Activated CD4-positive, alpha-beta T cell treated with anti-CD3 and anti-CD28 coated beads for 36 hours (primary cell): ENCODE data around the gene FZD1. TPM values are rescaled to one million over a fixed set of nuclear protein-coding genes. Genes with fewer than 3 reads are reported as not detected.

Experiments used
- ATAC-seq: fragments of 200-7000 bp; cut with Tn5 transposase; one replicate; pipeline ENCODE4 v1.10.0; 2021; ENCODE audit warnings: mild to moderate bottlenecking, moderate library complexity
- CTCF ChIA-PET: fragments of 350-600 bp; sonication (Branson Sonifier 250); formaldehyde crosslinking; loops from one replicate; lab custom pipeline; 2021; ENCODE audit warnings: antibody characterized with exemption; lab: Charles Lee
- POLR2A ChIA-PET: fragments of 350-600 bp; sonication (Branson Sonifier 250); formaldehyde crosslinking; loops from one replicate; lab custom pipeline; 2021; ENCODE audit warnings: antibody characterized with exemption, inconsistent platforms; lab: Charles Lee
- DNase-seq: peaks from one replicate; pipeline ENCODE4 v3.0.0-alpha.2; 2020
- H3K27ac Mint-ChIP-seq: one replicate; pipeline ENCODE4 v1.8.0; 2021; ENCODE audit warnings: mixed read lengths
- H3K27me3 Mint-ChIP-seq: one replicate; pipeline ENCODE4 v1.8.0; 2021; ENCODE audit warnings: mixed read lengths
- H3K36me3 Mint-ChIP-seq: one replicate; pipeline ENCODE4 v1.8.0; 2021; ENCODE audit warnings: low read depth, mixed read lengths
- H3K4me1 Mint-ChIP-seq: one replicate; pipeline ENCODE4 v1.8.0; 2021; ENCODE audit warnings: mixed read lengths
- H3K4me3 Mint-ChIP-seq: one replicate; pipeline ENCODE4 v1.8.0; 2021; ENCODE audit warnings: mild to moderate bottlenecking, moderate library complexity, mixed read lengths
- H3K9me3 Mint-ChIP-seq: one replicate; pipeline ENCODE4 v1.8.0; 2021; ENCODE audit warnings: low read depth, mixed read lengths
- intact Hi-C, 2 experiments: fragments of 100-400 bp; cut with DNase I in 1 of 2; cut with micrococcal nuclease in 1 of 2; formaldehyde crosslinking; loops; one replicate each; pipeline versions ENCODE4 v1.14.2 to v1.15.1; 2022 to 2024; cut with DNase I, micrococcal nuclease
- total RNA-seq, 2 experiments: library from RNA; stranded (reverse); gene quantifications; one replicate each; pipeline ENCODE4 v1.2.3, GENCODE V29; 2021

Gene FZD1
- total RNA-seq, result under 1 TPM; 0.47 to 0.69 TPM

DNA sequence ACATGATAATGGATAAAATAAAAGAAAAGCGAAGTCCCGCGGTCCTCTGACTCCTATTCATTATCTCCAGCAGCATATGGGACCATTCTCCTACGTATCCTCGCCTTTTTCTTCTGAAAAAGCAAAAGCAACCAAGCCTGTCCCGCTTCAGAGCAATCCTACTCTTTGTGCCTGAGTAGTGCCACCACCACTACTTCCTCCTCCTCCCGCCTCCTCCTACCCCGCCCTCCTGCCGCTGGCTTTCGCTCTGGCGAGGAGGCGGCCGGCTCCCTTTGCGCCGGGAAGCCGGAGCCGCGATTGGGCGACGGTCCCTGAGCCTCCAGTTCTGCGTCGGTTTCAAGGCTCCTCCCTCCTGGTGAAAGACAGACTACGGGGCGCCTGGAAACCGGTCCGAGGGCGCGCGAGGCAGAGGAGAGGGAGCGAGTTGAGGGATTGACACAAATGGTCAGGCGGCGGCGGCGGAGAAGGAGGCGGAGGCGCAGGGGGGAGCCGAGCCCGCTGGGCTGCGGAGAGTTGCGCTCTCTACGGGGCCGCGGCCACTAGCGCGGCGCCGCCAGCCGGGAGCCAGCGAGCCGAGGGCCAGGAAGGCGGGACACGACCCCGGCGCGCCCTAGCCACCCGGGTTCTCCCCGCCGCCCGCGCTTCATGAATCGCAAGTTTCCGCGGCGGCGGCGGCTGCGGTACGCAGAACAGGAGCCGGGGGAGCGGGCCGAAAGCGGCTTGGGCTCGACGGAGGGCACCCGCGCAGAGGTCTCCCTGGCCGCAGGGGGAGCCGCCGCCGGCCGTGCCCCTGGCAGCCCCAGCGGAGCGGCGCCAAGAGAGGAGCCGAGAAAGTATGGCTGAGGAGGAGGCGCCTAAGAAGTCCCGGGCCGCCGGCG is at the start of gene FZD1:
Gene FZD1 (plus strand): TSS at position 388 of the 878 bp plus-strand sequence. CDS start 448 bp downstream, at position 836.
- Mint-ChIP-seq H3K36me3 (no peaks in the 10 kb centered on the region), H3K27me3 (peaks cover 41% of the 10 kb centered on the region), H3K4me3 (peak within 1 kb of the TSS; percentile 76), H3K9me3 (no peaks in the 10 kb centered on the region), H3K27ac (peak within 1 kb of the TSS; percentile 65), H3K4me1 (peaks cover 8% of the 10 kb centered on the region)
- ChIA-PET POLR2A (no interaction called here), CTCF (no interaction called here)
- peak; percentile 90 for ATAC-seq
- intact Hi-C loops, result loop anchor here (2.0 to 10.0 kb wide), 6 partner anchors 175 to 1181 kb away; partner anchors contain the start of genes CDK14 (in 1 of the 2), GATAD1 (in 1 of the 2), GTPBP10 (in 1 of the 2) and MTERF1 (in 1 of the 2)
- DNase-seq, result peak; percentile 89

DNA sequence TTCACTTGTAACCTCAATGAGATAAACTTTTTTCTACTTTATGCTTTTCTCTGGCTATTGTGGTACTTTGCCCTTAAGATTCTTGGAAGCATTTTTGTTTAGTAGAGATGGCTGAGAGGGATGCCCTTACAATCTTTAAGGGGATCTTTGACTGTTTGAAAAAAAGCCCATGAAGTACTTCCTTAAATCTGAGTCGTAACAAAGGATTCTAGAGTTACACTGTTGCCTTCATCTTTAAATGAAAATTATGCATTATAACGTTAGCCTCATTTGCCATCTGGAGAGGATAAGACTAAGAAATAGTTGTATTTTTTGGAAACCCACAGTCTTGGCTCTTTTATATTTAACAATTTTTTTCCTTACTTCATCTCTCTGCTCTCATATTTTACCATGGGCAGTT is 37.8 kb upstream of the FZD1 start:
- H3K27ac Mint-ChIP-seq, result no peak overlapping the region
- CTCF ChIA-PET, result no interaction called here
- peaks cover 3% of the 10 kb centered on the region for H3K4me1 Mint-ChIP-seq
- H3K9me3 Mint-ChIP-seq, result no peaks in the 10 kb centered on the region
- intact Hi-C loops, result no loop called here
- DNase-seq (no peak), ATAC-seq (no peak)
- POLR2A ChIA-PET, result no interaction called here
- H3K36me3 Mint-ChIP-seq, result no peaks in the 10 kb centered on the region
- H3K4me3 Mint-ChIP-seq, result no peak overlapping the region
- H3K27me3 Mint-ChIP-seq, result no peaks in the 10 kb centered on the region

DNA sequence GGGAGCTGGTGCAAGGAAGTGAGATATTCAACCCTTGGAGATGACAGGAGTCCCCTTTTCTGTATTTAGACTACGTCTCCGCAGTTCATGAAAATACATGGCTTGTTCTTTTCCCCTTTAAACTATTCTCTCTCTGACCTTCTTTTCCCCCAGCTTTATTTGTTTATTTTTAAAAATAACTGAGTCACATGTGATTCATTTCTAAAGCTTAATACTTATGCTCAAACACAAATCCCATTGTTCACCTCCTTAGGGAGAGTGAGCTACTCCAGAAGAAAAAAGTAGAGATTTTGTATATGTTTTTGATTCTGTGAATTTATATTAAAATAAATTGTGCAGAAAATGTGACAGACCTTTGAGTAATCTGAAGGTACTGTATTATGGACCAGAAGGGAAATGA is 35.9 kb upstream of the FZD1 start:
- ChIA-PET CTCF (interaction anchor here (0.7 kb wide), 1 partner anchor 32 kb away, joined by 3 read pairs; no protein-coding TSS in a partner anchor), POLR2A (no interaction called here)
- Mint-ChIP-seq H3K27ac (no peak overlapping the region), H3K4me1 (peaks cover 3% of the 10 kb centered on the region), H3K9me3 (no peaks in the 10 kb centered on the region), H3K36me3 (no peaks in the 10 kb centered on the region), H3K27me3 (no peaks in the 10 kb centered on the region), H3K4me3 (no peak overlapping the region)
- intact Hi-C loops, result no loop called here
- ATAC-seq, result no peak
- DNase-seq, result no peak

DNA sequence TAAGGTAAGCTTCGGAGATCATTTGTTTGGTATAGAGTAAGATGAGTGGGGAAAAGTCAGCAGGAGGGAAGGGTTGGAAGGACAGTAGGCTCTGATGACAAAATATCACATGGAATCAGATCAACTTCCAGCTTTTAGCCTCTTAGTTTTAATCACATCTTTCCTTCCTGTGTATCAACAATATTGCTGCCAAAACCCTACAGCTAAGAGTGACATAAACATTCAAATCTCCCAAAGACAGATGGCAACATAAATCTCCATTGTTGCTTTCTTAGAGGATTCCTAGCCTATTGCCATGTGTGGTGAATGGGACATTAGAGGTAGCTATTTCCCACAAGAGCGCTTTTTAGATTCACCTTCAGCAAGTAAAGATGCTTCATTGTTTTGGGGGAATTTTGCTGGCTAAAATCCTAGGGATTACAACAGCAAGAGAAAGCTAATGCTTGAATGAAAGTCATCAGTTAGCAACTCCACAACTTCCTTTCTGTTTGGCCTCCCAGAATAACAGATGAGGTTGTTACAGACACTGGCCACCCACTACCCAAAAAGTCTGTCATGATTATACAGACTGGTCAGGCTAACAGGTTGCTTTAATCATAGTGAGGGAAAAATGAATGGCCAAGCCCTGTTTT is 35.2 kb upstream of the FZD1 start:
- Mint-ChIP-seq H3K4me1 (peaks cover 3% of the 10 kb centered on the region), H3K27me3 (no peaks in the 10 kb centered on the region), H3K27ac (no peak overlapping the region), H3K4me3 (no peak overlapping the region), H3K9me3 (no peaks in the 10 kb centered on the region), H3K36me3 (no peaks in the 10 kb centered on the region)
- ATAC-seq, result no peak
- ChIA-PET POLR2A (no interaction called here), CTCF (no interaction called here)
- intact Hi-C loops, result no loop called here
- DNase-seq, result no peak

DNA sequence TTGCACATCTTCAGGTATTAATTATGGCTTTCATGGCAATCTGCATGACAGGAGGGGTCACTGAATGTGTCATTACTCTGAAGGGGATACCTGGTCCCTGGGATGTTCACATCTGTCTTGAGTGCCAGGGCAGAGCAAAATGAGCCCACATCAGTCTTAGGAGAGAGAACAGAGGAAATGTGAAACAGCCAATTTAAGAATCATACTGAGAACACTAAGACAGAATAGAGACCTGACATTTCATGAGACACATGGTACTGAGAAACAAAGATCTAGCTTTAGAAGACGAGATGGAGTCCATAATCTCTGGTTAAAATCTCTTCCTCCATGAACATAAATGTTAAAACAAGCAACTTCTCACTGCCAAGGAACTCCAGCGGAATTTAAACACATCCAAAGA is 34.1 kb upstream of the FZD1 start:
- CTCF ChIA-PET, result no interaction called here
- intact Hi-C loops, result no loop called here

DNA sequence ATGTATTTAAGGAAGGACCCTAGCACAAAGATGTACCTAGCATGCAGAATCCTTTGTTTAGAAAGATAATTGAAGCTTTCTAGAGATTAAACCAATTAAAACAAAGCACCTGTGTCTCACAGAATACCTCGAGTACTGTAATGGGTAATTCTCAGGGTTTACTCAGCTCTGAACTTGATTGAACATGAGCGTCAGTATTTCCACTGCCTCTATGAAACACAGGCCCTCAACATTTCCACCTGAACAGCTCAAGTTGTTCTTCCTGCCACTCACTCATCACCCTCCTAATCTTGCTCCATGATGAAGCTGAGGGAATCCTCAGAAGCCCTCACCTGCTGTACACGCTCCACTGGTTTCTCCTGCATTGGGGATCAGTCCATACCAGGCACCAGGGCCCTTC is 33.7 kb upstream of the FZD1 start:
- CTCF ChIA-PET, result no interaction called here
- intact Hi-C loops, result no loop called here
- DNase-seq, result peak; percentile 8
- POLR2A ChIA-PET, result no interaction called here
- H3K9me3 Mint-ChIP-seq, result no peaks in the 10 kb centered on the region
- peak overlapping the region; percentile 21 for H3K27ac Mint-ChIP-seq
- H3K27me3 Mint-ChIP-seq, result no peaks in the 10 kb centered on the region
- no peaks in the 10 kb centered on the region for H3K36me3 Mint-ChIP-seq
- peak; percentile 83 for ATAC-seq
- H3K4me1 Mint-ChIP-seq, result peaks cover 3% of the 10 kb centered on the region
- H3K4me3 Mint-ChIP-seq, result no peak overlapping the region

More for the DNA sequence above, 34.1 kb upstream of the FZD1 start:
- Mint-ChIP-seq H3K36me3 (no peaks in the 10 kb centered on the region), H3K9me3 (no peaks in the 10 kb centered on the region), H3K4me1 (peaks cover 3% of the 10 kb centered on the region), H3K27ac (peak overlapping the region; percentile 18), H3K4me3 (no peak overlapping the region), H3K27me3 (no peaks in the 10 kb centered on the region)
- DNase-seq (no peak), ATAC-seq (peak; percentile 42)
- POLR2A ChIA-PET, result no interaction called here

DNA sequence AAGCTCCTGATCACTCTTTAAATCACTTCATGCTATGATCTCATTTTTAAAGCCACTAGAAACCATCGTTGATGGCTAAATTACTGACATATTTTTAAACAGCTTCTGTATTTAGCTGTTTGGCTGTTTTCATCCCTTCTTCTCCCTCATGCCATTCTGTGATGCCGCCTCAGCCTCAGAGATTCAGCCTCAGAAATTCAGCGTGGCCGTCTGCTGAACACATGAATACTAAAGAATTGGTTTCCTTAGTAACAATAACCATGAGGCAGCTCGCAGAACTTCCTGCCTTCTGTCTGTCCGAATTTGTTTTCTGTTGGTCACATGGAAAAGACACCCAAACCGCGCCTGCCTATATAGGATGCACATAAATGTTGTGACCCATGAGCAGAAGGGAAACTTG is 31.0 kb upstream of the FZD1 start:
- ATAC-seq (no peak), DNase-seq (no peak)
- H3K4me3 Mint-ChIP-seq, result no peak overlapping the region
- ChIA-PET CTCF (no interaction called here), POLR2A (no interaction called here)
- peaks cover 3% of the 10 kb centered on the region for H3K4me1 Mint-ChIP-seq
- H3K27ac Mint-ChIP-seq, result no peak overlapping the region
- intact Hi-C loops, result no loop called here
- H3K27me3 Mint-ChIP-seq, result no peaks in the 10 kb centered on the region
- H3K36me3 Mint-ChIP-seq, result no peaks in the 10 kb centered on the region
- H3K9me3 Mint-ChIP-seq, result no peaks in the 10 kb centered on the region

DNA sequence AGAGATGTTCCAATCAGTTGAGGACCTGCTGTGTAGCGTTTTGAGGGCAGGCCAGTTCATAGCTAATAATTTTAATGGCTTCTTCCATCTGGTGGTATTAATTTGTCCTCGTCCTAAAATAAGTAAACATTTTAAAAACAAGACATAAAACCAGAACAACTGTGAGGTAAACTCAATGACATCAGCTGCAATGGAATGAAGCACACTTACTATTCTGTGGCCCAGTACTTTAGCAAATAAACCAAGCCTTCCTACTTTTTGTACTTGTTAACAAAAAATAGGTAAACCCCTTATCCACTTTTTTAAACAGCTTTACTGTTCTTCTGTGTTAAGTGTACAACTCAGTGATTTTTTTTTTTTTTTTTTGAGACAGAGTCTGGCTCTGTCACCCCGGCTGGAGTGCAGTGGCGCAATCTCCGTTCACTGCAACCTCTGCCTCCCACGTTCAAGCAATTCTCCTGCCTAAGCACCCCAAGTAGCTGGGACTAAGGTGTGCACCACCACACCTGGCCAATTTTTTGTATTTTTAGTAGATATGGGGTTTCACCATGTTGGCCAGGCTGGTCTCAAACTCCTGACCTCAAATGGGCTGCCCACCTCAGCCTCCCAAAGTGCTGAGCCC is 28.9 kb upstream of the FZD1 start:
- CTCF ChIA-PET, result interaction anchor here (0.5 kb wide), 1 partner anchor 932 kb away, joined by 3 read pairs; no protein-coding TSS in a partner anchor
- Mint-ChIP-seq H3K36me3 (no peaks in the 10 kb centered on the region), H3K4me1 (peaks cover 3% of the 10 kb centered on the region), H3K27me3 (no peaks in the 10 kb centered on the region), H3K27ac (no peak overlapping the region), H3K9me3 (no peaks in the 10 kb centered on the region), H3K4me3 (no peak overlapping the region)
- no peak for ATAC-seq
- no peak for DNase-seq
- POLR2A ChIA-PET, result no interaction called here
- intact Hi-C loops, result no loop called here

DNA sequence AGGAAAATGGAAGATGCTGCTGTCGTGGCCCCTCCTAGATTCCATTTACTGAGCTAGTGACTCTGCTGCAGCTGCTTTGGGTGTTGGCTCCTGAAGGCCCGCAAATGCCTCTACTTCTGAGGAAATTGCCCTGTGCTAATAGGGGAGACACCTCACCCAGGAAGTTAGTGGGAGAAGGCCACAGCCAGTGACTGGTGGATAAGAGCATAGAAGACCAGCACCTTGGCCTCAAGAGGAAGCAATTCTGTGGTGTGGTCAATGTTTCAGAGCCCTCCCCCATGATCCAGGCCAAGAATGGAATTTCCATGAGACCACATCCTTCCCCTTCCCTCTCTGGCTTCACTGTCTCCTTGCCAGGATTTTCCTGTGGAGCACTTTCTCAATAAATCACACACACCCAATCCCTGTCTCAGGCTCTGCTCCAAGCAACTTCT is 25.0 kb upstream of the FZD1 start:
- Mint-ChIP-seq H3K36me3 (no peaks in the 10 kb centered on the region), H3K4me3 (no peak overlapping the region), H3K27me3 (no peaks in the 10 kb centered on the region), H3K4me1 (no peaks in the 10 kb centered on the region), H3K9me3 (no peaks in the 10 kb centered on the region), H3K27ac (no peak overlapping the region)
- no peak for DNase-seq
- ATAC-seq, result no peak
- CTCF ChIA-PET, result no interaction called here
- intact Hi-C loops, result no loop called here
- POLR2A ChIA-PET, result no interaction called here

DNA sequence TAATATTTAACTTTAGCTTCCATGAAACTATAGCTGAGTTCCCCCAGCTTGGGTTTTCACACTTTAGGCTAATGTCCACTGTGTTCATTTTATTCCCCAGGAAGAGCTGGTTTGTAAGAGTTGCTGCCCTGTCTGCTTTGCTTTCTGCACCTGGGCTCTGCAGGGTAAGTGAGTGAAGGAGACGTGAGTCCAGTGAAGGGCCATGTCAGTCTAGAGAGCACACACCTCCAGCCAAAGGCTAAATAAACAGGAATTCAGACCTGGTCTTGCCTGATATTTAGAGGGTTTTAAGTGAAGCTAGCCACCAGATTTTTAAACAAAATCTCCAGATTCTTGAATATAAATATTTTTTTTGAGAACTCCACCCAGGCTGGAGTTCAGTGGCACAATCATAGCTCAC is 24.5 kb upstream of the FZD1 start:
- intact Hi-C loops, result no loop called here
- ChIA-PET CTCF (interaction anchor here (0.6 to 0.8 kb wide), 2 partner anchors 150 to 611 kb away, joined by 3 read pairs; no protein-coding TSS in a partner anchor), POLR2A (interaction anchor here (0.6 kb wide), 1 partner anchor 35 kb away, joined by 5 read pairs; no protein-coding TSS in a partner anchor)
- no peaks in the 10 kb centered on the region for H3K36me3 Mint-ChIP-seq
- no peak for DNase-seq
- H3K27me3 Mint-ChIP-seq, result no peaks in the 10 kb centered on the region
- H3K4me3 Mint-ChIP-seq, result no peak overlapping the region
- no peak overlapping the region for H3K27ac Mint-ChIP-seq
- no peak for ATAC-seq
- H3K4me1 Mint-ChIP-seq, result no peaks in the 10 kb centered on the region
- H3K9me3 Mint-ChIP-seq, result no peaks in the 10 kb centered on the region

DNA sequence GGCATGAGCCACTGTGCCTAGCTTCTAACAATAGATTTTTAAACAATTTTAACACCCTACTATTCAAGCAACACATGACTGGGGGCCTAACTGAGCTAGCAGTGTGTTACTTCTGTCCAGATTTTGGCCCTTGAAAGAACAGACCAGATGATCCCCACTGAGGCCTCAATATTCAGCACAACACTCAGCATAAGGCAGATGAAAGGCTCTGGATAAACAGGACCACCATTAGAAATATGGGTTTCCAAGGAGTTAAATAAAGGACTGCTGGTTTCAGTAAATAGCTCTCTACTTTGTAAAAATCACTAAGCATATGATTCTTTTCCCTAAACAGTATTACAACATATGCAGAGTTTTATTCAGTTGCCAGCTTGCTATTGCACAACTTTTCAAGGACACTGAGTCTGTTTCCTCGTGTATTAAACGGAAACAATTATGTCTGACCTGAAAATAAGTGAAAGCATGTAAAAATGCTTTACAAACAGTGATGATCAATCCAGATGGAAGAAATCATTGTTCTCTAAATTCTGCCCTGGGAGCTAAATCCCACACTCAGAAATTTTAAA is 23.8 kb upstream of the FZD1 start:
- intact Hi-C loops, result no loop called here
- no peak for DNase-seq
- no peak overlapping the region for H3K4me3 Mint-ChIP-seq
- no peaks in the 10 kb centered on the region for H3K4me1 Mint-ChIP-seq
- POLR2A ChIA-PET, result no interaction called here
- CTCF ChIA-PET, result interaction anchor here (0.6 to 0.8 kb wide), 2 partner anchors 151 to 610 kb away, joined by 3 read pairs; no protein-coding TSS in a partner anchor
- no peaks in the 10 kb centered on the region for H3K9me3 Mint-ChIP-seq
- H3K36me3 Mint-ChIP-seq, result no peaks in the 10 kb centered on the region
- no peaks in the 10 kb centered on the region for H3K27me3 Mint-ChIP-seq
- no peak overlapping the region for H3K27ac Mint-ChIP-seq
- ATAC-seq, result no peak
